ENCODE results near the gene FRAS1.

- TF ChIP-seq TAF1 (IDR thresholded peaks at IDR 0.05; ENCODE audit: low read depth, low read length) (no peak), POLR2A (IDR thresholded peaks at IDR 0.05; ENCODE audit: low read depth, low read length) (no peak), POU2F2 (IDR thresholded peaks at IDR 0.05; ENCODE audit: low read depth, low read length) (no peak), POLR2AphosphoS5 (IDR thresholded peaks at IDR 0.05; ENCODE audit: low read depth, low read length) (no peak), SPI1 (IDR thresholded peaks at IDR 0.05; ENCODE audit: low read depth, low read length) (no peak), PAX5 (IDR thresholded peaks at IDR 0.05; ENCODE audit: insufficient read depth, low read length, severe bottlenecking) (no peak)
Measured at GRCh38 chr4:78219825-78220224, 162.7 kb downstream of the FRAS1 start.

Measured in GM12891 (cell line).